HepG2 (cell line): ENCODE results near the gene STOML2. TPM values are rescaled to one million over a fixed set of nuclear protein-coding genes. Genes with fewer than 3 reads are reported as not detected.

ENCODE experiments used
- CBX1 ChIP-seq: IDR thresholded peaks from one replicate; pipeline ENCODE4 v1.6.1; 2016; ENCODE audit warnings: antibody characterized with exemption, low read depth
- GMEB2 ChIP-seq: IDR thresholded peaks from 2 replicates; pipeline ENCODE4 v1.6.1; 2016; ENCODE audit warnings: missing biosample characterization, missing genetic modification reagents, low read depth
- MTA3 ChIP-seq: sonication (generic); formaldehyde crosslinking; IDR thresholded peaks from 2 replicates; pipeline ENCODE4 v1.4.0; 2020; ENCODE audit warnings: missing genetic modification reagents
- NFE2L2 ChIP-seq: fragments of 150-350 bp; IDR thresholded peaks from 2 replicates; pipeline ENCODE4 v1.6.1; 2014; ENCODE audit warnings: low read length
- PATZ1 ChIP-seq: sonication (generic); formaldehyde crosslinking; IDR thresholded peaks from 2 replicates; pipeline ENCODE4 v1.4.0; 2020; ENCODE audit warnings: missing genetic modification reagents
- SPEN ChIP-seq: sonication (generic); formaldehyde crosslinking; IDR thresholded peaks from 2 replicates; pipeline ENCODE4 v1.5.1; 2020; ENCODE audit warnings: low read depth, mild to moderate bottlenecking, missing genetic modification reagents
- SUZ12 ChIP-seq: fragments of 150-350 bp; IDR thresholded peaks from 2 replicates; pipeline ENCODE4 v1.6.1; 2014; ENCODE audit warnings: low read depth, low read length
- TEAD3 ChIP-seq: optimal IDR thresholded peaks from 2 replicates; pipeline ENCODE3; 2016; ENCODE audit warnings: borderline replicate concordance
- THAP9 ChIP-seq: sonication (generic); formaldehyde crosslinking; IDR thresholded peaks from 2 replicates; pipeline ENCODE4; 2020; ENCODE audit warnings: missing genetic modification reagents, mild to moderate bottlenecking, borderline replicate concordance
- TRAFD1 ChIP-seq: sonication (generic); formaldehyde crosslinking; IDR thresholded peaks from 2 replicates; pipeline ENCODE4 v1.5.1; 2020; ENCODE audit warnings: missing genetic modification reagents, mild to moderate bottlenecking, borderline replicate concordance
- ZNF142 ChIP-seq: sonication (generic); formaldehyde crosslinking; IDR thresholded peaks from 2 replicates; pipeline ENCODE4 v1.4.0; 2020; ENCODE audit warnings: missing genetic modification reagents
- ZNF20 ChIP-seq: sonication (generic); formaldehyde crosslinking; IDR thresholded peaks from 2 replicates; pipeline ENCODE4 v1.4.0; 2020; ENCODE audit warnings: mild to moderate bottlenecking, moderate library complexity, missing genetic modification reagents
- ZNF230 ChIP-seq: sonication (generic); formaldehyde crosslinking; IDR thresholded peaks from 2 replicates; pipeline ENCODE4 v1.4.0; 2020; ENCODE audit warnings: mild to moderate bottlenecking, missing genetic modification reagents
- ZNF576 ChIP-seq: sonication (generic); formaldehyde crosslinking; IDR thresholded peaks from 2 replicates; pipeline ENCODE4 v1.4.0; 2020; ENCODE audit warnings: mild to moderate bottlenecking, missing genetic modification reagents
- polyA plus RNA-seq, 8 experiments: library from polyadenylated mRNA; depleted of rRNA in 3 of 8; stranded (reverse) in 7 of 8; unstranded in 1 of 8; fragments of >200 nt; fragmentation: Illumina TruSeq in 4 of 8; extraction: Trizol in 4 of 8; gene quantifications; 2 replicates each; pipeline versions ENCODE4 v1.2.1 to v1.2.3, GENCODE V29; 2011 to 2016; ENCODE audit warnings: low read depth in 4 of 8, missing spikeins in 1 of 8, mixed read lengths in 1 of 8; ENCODE audit not compliant: insufficient read depth in 1 of 8
- total RNA-seq, 5 experiments: library from RNA; depleted of rRNA; stranded (reverse); fragments of >200 nt; fragmentation: Illumina TruSeq; extraction: Trizol; gene quantifications; 2 replicates each; pipeline ENCODE4 v1.2.3, GENCODE V29; 2016; ENCODE audit warnings: low read depth in 1 of 5

STOML2 gene
- total and polyA plus RNA-seq, 2 of the 13 experiments (the other 11 are each of a cell fraction or from before 2014, with no cell fraction given): 245 to 250 TPM

GRCh38 chr9:35072461-35073278 is 30.3 kb downstream of the STOML2 start, which contains the start of gene VCP (continued):
- no peak for TF ChIP-seq ZNF142 (CRISPR knock-in tag)
- TF ChIP-seq MTA3 (CRISPR knock-in tag): no peak
- no peak for TF ChIP-seq ZNF20 (CRISPR knock-in tag)
- no peak for TF ChIP-seq CBX1
- no peak for TF ChIP-seq ZNF230 (CRISPR knock-in tag)
- TF ChIP-seq SUZ12: no peak
- TF ChIP-seq PATZ1 (CRISPR knock-in tag): 0 out of 2 replicates have a peak, but pooled peaks have one; percentile 24
- TF ChIP-seq TRAFD1 (CRISPR knock-in tag): no peak
- no peak for TF ChIP-seq NFE2L2
- TF ChIP-seq GMEB2 (CRISPR knock-in tag): 0 out of 2 replicates have a peak, but pooled peaks have one; percentile 45
- TF ChIP-seq THAP9 (CRISPR knock-in tag): no peak
- TF ChIP-seq TEAD3: peak; percentile 27
- no peak for TF ChIP-seq SPEN (CRISPR knock-in tag)
- TF ChIP-seq ZNF576 (CRISPR knock-in tag): no peak
